Measurements from ENCODE around the gene CDH8.
"Not testable (repeated sequence)": the region's sequence is repeated elsewhere in the genome, so short reads cannot be mapped to it uniquely, and the experiment has no call there.

Gene CDH8

GRCh38 chr16:61936522-61936921 is 99.7 kb downstream of the CDH8 start:
- H3K4me1 Mint-ChIP-seq, result no peaks in the 10 kb centered on the region
- no peaks in the 10 kb centered on the region for H3K27me3 Mint-ChIP-seq
- DNase-seq (no peak), ATAC-seq (replicated peaks) (no peak)
- H3K4me3 Mint-ChIP-seq, result no peak overlapping the region
- H3K27ac Mint-ChIP-seq, result no peak overlapping the region
- H3K9me3 Mint-ChIP-seq, result no peaks in the 10 kb centered on the region
- no peaks in the 10 kb centered on the region for H3K36me3 Mint-ChIP-seq

GRCh38 chr16:61934601-61935000 is 101.6 kb downstream of the CDH8 start:
- no peaks in the 10 kb centered on the region for H3K9me3 Mint-ChIP-seq
- H3K27ac Mint-ChIP-seq, result no peak overlapping the region
- DNase-seq, result no peak
- ATAC-seq (replicated peaks), result no peak
- no peaks in the 10 kb centered on the region for H3K27me3 Mint-ChIP-seq
- H3K4me3 Mint-ChIP-seq, result no peak overlapping the region
- H3K4me1 Mint-ChIP-seq, result no peaks in the 10 kb centered on the region
- H3K36me3 Mint-ChIP-seq, result no peaks in the 10 kb centered on the region

GRCh38 chr16:61929776-61930175 is 106.5 kb downstream of the CDH8 start:
- Mint-ChIP-seq H3K9me3 (no peaks in the 10 kb centered on the region), H3K27ac (no peak overlapping the region), H3K27me3 (no peaks in the 10 kb centered on the region), H3K36me3 (no peaks in the 10 kb centered on the region), H3K4me3 (no peak overlapping the region), H3K4me1 (no peaks in the 10 kb centered on the region)
- ATAC-seq (replicated peaks), result no peak
- DNase-seq, result no peak

- ATAC-seq (replicated peaks), result no peak
- no peak for DNase-seq
- Mint-ChIP-seq H3K36me3 (no peaks in the 10 kb centered on the region), H3K9me3 (no peaks in the 10 kb centered on the region), H3K27me3 (no peaks in the 10 kb centered on the region), H3K4me1 (no peaks in the 10 kb centered on the region), H3K4me3 (no peak overlapping the region), H3K27ac (no peak overlapping the region)
Measured at GRCh38 chr16:61926766-61927165, 109.5 kb downstream of the CDH8 start.

- Mint-ChIP-seq H3K27ac (no peak overlapping the region), H3K4me3 (no peak overlapping the region), H3K4me1 (no peaks in the 10 kb centered on the region), H3K36me3 (no peaks in the 10 kb centered on the region), H3K9me3 (no peaks in the 10 kb centered on the region), H3K27me3 (no peaks in the 10 kb centered on the region)
- ATAC-seq (replicated peaks) (no peak), DNase-seq (no peak)
Measured at GRCh38 chr16:61923629-61924028, 112.6 kb downstream of the CDH8 start.

- Mint-ChIP-seq H3K36me3 (no peaks in the 10 kb centered on the region), H3K27ac (no peak overlapping the region), H3K9me3 (no peaks in the 10 kb centered on the region), H3K27me3 (no peaks in the 10 kb centered on the region), H3K4me1 (no peaks in the 10 kb centered on the region), H3K4me3 (no peak overlapping the region)
- ATAC-seq (replicated peaks) (no peak), DNase-seq (no peak)
Measured at GRCh38 chr16:61921373-61921772, 114.9 kb downstream of the CDH8 start.

DNA sequence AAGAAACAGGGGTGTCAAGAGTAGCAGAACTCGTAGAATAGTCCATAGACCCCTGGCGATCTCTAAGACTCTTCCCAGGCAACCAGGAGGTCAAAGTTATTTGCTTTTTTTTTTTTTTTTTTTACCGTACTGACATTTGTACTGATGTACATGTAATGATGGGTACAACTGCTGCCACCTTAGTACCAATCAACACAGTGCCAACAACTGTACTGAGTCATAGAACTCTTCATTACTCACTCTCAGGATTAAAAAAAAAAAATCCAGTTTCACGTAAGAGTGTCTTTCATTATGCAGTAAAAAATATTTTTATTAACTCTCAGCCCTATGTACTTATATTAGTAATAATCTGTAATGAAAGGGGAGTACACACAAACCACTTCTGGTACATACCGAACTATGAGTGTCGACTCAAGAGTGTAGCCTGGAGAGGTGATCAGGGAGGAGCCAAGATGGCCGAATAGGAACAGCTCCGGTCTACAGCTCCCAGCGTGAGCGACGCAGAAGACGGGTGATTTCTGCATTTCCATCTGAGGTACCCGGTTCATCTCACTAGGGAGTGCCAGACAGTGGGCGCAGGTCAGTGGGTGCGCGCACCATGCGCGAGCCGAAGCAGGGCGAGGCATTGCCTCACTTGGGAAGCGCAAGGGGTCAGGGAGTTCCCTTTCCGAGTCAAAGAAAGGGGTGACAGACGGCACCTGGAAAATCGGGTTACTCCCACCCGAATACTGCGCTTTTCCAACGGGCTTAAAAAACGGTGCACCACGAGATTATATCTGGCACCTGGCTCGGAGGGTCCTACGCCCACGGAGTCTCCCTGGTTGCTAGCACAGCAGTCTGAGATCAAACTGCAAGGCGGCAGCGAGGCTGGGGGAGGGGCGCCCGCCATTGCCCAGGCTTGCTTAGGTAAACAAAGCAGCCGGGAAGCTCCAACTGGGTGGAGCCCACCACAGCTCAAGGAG is 118.1 kb downstream of the CDH8 start:
- H3K36me3 Mint-ChIP-seq; H3K27me3 Mint-ChIP-seq; H3K27ac Mint-ChIP-seq; H3K4me1 Mint-ChIP-seq; DNase-seq; ATAC-seq (replicated peaks); H3K9me3 Mint-ChIP-seq; H3K4me3 Mint-ChIP-seq: not testable (repeated sequence)

- Mint-ChIP-seq H3K9me3 (peaks cover 0 to 4% of the 10 kb centered on the region in 2 donors), H3K36me3 (no peaks in the 10 kb centered on the region), H3K4me3 (no peak overlapping the region), H3K27me3 (no peaks in the 10 kb centered on the region), H3K27ac (no peak overlapping the region), H3K4me1 (no peaks in the 10 kb centered on the region)
- DNase-seq (no peak), ATAC-seq (replicated peaks) (no peak)
Measured at GRCh38 chr16:61915569-61915968, 120.7 kb downstream of the CDH8 start.

DNA sequence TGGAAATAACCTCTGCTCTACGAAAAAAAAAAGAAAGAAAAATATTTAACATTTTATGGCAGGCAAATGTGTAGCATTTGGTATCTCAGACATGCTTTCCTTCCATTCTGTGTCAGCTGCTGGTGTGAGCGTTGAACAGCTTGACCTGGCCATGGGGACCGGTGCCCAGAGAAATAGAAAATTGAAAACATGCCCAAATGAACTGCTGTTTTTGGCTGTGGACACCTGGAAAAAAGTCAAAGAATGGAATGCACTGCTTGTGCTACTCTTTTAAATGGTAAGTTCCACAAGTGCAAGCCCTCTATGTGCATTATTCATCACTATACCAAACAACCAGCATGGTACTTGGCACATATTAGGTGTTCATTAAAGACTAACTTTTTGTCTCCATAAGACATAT is 127.2 kb downstream of the CDH8 start:
- H3K27me3 Mint-ChIP-seq, result no peaks in the 10 kb centered on the region
- DNase-seq, result no peak
- H3K27ac Mint-ChIP-seq, result no peak overlapping the region
- H3K4me3 Mint-ChIP-seq, result no peak overlapping the region
- peaks cover 0 to 4% of the 10 kb centered on the region in 2 donors for H3K9me3 Mint-ChIP-seq
- no peak for ATAC-seq (replicated peaks)
- no peaks in the 10 kb centered on the region for H3K4me1 Mint-ChIP-seq
- no peaks in the 10 kb centered on the region for H3K36me3 Mint-ChIP-seq

- H3K36me3 Mint-ChIP-seq, result no peaks in the 10 kb centered on the region
- peaks cover 0 to 4% of the 10 kb centered on the region in 2 donors for H3K9me3 Mint-ChIP-seq
- no peak for ATAC-seq (replicated peaks)
- no peak for DNase-seq
- no peak overlapping the region for H3K27ac Mint-ChIP-seq
- H3K4me1 Mint-ChIP-seq, result no peaks in the 10 kb centered on the region
- H3K4me3 Mint-ChIP-seq, result no peak overlapping the region
- no peaks in the 10 kb centered on the region for H3K27me3 Mint-ChIP-seq
Measured at GRCh38 chr16:61908426-61908825, 127.8 kb downstream of the CDH8 start.

DNA sequence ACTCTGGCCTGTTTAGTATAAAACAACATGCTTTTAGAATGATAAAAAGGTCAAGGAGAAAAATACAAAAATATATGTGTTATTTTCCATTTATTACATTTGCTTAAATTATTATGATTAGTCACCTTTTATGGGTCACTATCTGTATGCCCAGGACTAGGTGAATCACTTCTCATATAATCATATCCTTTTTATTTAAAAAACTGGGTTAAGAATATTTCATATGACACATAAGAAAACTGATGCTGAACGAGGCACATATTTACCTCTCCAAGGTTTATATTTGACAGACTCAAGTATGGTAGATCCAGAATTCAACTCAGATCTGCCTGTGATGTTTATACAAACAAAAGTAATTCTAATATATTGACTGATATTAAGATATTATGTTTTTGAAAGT is 134.5 kb downstream of the CDH8 start:
- no peak for ATAC-seq (replicated peaks)
- Mint-ChIP-seq H3K27ac (no peak overlapping the region), H3K36me3 (no peaks in the 10 kb centered on the region), H3K4me3 (no peak overlapping the region), H3K9me3 (peaks cover 5% of the 10 kb centered on the region in 2 donors), H3K27me3 (no peaks in the 10 kb centered on the region), H3K4me1 (no peaks in the 10 kb centered on the region)
- no peak for DNase-seq

DNA sequence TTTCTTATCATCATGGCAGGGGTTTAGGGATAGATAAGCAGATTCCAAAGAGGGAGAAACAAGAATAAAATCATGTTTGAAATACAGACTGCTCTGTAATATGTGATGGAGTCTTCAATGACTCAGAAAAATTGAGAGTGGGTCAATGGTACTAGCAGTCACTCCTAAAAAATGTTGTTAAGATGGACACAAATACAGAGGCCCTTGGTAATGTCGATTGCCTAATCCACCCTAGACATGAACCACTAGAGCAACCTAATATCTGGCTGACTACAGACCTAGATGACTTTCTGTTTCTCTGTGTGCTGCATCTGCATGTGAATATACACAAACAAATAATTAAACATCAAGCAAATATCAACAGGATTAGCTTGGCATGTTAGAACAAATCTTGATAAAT is 135.8 kb downstream of the CDH8 start:
- H3K4me1 Mint-ChIP-seq, result no peaks in the 10 kb centered on the region
- H3K36me3 Mint-ChIP-seq, result no peaks in the 10 kb centered on the region
- H3K27ac Mint-ChIP-seq, result no peak overlapping the region
- H3K4me3 Mint-ChIP-seq, result no peak overlapping the region
- H3K27me3 Mint-ChIP-seq, result no peaks in the 10 kb centered on the region
- no peak for ATAC-seq (replicated peaks)
- peaks cover 5% of the 10 kb centered on the region in 2 donors for H3K9me3 Mint-ChIP-seq
- no peak for DNase-seq

DNA sequence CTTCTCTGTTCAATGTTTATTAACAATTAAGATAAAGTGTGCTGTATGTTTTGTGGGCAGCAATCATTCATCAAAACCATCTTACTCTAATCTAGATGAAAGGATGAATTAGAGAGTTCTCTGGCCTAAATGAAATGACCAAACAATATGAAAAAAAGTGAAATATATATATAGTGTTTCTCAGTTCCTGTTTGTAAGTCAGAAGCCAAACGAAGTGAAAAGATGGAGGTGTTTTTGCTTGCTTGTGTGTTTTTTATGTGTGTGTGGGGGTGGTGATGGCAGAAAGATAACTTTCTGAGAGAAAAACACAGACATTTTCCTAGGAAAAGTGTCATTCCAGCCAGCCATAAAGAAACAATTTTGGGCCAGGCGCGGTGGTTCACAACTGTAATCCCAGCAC is 138.6 kb downstream of the CDH8 start:
- H3K9me3 Mint-ChIP-seq, result peaks cover 5% of the 10 kb centered on the region in 2 donors
- no peak for ATAC-seq (replicated peaks)
- H3K27ac Mint-ChIP-seq, result no peak overlapping the region
- no peaks in the 10 kb centered on the region for H3K36me3 Mint-ChIP-seq
- H3K4me3 Mint-ChIP-seq, result no peak overlapping the region
- no peaks in the 10 kb centered on the region for H3K4me1 Mint-ChIP-seq
- H3K27me3 Mint-ChIP-seq, result no peaks in the 10 kb centered on the region
- no peak for DNase-seq

DNA sequence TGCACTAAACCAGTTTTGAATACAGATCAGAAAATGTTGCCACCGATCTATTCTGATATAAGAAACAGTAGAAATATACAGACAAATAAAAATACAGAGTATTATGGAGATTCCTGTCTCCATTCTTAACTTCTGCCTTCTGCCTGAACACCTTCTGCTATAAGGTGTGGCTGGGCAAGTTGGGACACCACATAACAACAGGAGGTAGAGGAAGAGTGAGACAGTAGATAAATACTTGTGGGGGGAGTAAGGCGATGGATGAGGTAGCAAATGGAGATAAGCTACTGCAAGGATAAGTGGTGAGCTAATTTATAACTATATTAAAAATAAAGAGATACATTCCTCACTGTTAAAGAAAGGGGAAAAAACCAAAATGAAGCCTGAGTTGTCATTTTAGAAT is 143.7 kb downstream of the CDH8 start:
- Mint-ChIP-seq H3K4me1 (no peaks in the 10 kb centered on the region), H3K9me3 (no peaks in the 10 kb centered on the region), H3K36me3 (no peaks in the 10 kb centered on the region)

DNA sequence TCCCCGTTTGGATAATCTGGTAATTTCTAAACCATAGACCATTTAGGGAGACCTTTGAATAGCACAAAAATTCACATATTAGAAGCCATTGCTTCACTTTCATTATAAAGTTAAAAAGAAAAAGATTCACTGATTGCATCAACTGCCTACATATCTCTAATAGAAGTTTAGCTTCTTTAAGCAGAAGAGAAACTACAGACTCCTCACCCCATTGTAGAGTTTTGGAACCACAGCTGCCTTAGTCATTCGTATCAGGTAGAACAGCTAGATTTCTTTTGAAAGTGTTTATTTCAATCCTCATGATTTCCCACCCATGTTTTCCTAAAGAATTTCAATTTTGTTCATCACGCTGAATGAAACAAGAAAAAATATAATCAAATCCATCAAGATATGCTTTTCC is 144.8 kb downstream of the CDH8 start:
- DNase-seq (no peak), ATAC-seq (replicated peaks) (no peak)
- H3K27me3 Mint-ChIP-seq, result no peaks in the 10 kb centered on the region
- no peaks in the 10 kb centered on the region for H3K4me1 Mint-ChIP-seq
- H3K9me3 Mint-ChIP-seq, result peaks cover 2 to 4% of the 10 kb centered on the region in 2 donors
- no peaks in the 10 kb centered on the region for H3K36me3 Mint-ChIP-seq
- no peak overlapping the region for H3K27ac Mint-ChIP-seq
- no peak overlapping the region for H3K4me3 Mint-ChIP-seq

More for the DNA sequence above, 143.7 kb downstream of the CDH8 start:
- no peak overlapping the region for H3K4me3 Mint-ChIP-seq
- no peak for ATAC-seq (replicated peaks)
- no peak overlapping the region for H3K27ac Mint-ChIP-seq
- no peaks in the 10 kb centered on the region for H3K27me3 Mint-ChIP-seq
- DNase-seq, result no peak

Data from stimulated activated naive B cell treated with anti-CD40 and anti-IgM and Interleukin-4, amounts not matched to agents 10 μg/mL and 1 μg/mL and 100 μg/mL, for 72 hours (primary cell).